Erythroblast (primary cell): ENCODE data around the gene TAOK3.

ENCODE experiments used
- GATA1 ChIP-seq: IDR thresholded peaks from 2 replicates; pipeline ENCODE4 v1.6.1; 2011; ENCODE audit warnings: low read depth, mild to moderate bottlenecking, control low read depth, low read length, moderate library complexity
- POLR2A ChIP-seq: IDR thresholded peaks from 2 replicates; pipeline ENCODE4 v1.6.1; 2011; ENCODE audit warnings: mild to moderate bottlenecking, low read length

DNA sequence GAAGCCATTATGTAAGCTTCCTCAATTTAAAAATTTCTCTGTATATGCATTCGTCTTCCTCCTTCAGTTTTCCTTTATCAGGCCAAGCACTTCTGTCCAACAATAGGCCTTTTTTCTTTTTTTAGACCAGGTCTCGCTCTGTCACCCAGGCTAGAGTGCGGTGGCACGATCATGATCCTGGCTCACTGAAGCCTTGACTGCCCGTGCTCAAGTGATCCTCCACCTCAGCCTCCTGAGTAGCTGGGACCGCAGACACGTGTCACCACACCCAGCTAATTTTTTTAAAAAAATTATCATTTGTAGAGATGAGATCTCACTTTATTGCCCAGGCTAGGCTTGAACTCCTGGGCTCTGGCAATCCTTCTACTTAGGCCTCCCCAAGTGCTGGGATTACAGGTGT is 25.8 kb downstream of the TAOK3 start:
- no peak for TF ChIP-seq POLR2A
- no peak for TF ChIP-seq GATA1
